ENCODE measurements around the gene CYP2F1.
"Not testable (repeated sequence)": the region's sequence is repeated elsewhere in the genome, so short reads cannot be mapped to it uniquely, and the experiment has no call there.

CYP2F1 gene

GRCh38 chr19:41114132-41114531 lies at the start of gene CYP2F1:
Gene CYP2F1 (plus strand): TSS chr19:41114432. CDS start chr19:41116189, 1,757 bp downstream.
- DNase-seq, result no peak

- DNase-seq, result no peak
Observed at GRCh38 chr19:41064974-41065569, 49.2 kb upstream of the CYP2F1 start.

DNA sequence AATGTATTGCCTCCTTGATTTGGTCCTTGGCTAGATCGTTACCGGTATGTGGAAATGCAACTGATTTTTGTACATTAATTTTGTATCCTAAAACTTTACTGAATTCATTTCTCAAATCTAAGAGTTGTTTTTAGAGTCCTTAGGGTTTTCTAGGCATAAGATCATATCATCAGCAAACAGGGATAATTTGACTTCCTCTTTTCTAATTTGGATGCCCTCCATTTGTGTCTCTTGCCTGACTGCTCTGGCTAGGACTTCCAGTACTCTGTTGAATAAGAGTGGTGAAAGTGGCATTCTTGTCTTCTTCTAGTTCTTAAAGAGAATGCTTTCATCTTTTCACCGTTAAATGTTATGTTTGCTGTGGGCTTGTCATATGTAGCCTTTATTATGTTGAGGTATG lies 37.9 kb upstream of the CYP2F1 start:
- no peak for DNase-seq

DNA sequence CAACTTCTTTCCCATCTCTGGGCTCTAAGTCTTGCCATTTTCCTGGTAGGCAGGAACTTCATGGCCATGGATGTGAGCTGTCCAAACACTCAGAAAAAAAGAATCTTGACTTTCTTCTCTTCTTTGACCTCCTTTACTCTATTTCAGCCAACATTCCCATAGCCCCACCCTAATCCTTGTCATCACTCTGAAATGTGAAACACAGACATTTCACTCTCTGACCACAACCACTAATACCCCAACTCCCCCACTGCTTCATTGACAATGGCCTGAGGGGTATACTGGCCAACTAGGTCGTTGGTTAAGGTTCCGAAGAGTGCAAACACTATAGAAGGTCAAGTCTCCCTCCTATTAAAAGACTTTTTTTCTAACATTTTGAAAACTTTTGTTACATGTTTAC lies 30.7 kb upstream of the CYP2F1 start:
- no peak for DNase-seq

- DNase-seq, result no peak
Observed at GRCh38 chr19:41085748-41086415, 28.4 kb upstream of the CYP2F1 start.

DNA sequence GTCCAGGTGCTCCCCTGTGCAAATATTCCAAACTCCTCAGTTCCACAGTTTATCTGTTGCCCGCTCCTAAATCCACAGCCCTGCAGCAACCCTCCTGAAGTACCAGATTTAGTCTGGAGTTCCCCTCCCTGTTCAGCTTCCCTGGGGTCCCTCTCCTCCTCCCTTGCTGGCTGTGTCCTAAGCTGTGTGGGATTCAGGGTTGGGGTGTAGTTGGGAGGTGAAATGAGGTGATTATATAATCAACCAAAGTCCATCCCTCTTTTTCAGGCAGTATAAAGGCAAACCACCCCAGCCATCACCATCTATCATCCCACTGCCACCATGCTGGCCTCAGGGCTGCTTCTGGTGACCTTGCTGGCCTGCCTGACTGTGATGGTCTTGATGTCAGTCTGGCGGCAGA lies 26.1 kb upstream of the CYP2F1 start, which contains the start of gene CYP2A13:
TSS of gene CYP2A13 (plus strand) at position 301 of the 400 bp plus-strand sequence. CDS start at position 322, 21 bp downstream.
- DNase-seq, result no peak

DNA sequence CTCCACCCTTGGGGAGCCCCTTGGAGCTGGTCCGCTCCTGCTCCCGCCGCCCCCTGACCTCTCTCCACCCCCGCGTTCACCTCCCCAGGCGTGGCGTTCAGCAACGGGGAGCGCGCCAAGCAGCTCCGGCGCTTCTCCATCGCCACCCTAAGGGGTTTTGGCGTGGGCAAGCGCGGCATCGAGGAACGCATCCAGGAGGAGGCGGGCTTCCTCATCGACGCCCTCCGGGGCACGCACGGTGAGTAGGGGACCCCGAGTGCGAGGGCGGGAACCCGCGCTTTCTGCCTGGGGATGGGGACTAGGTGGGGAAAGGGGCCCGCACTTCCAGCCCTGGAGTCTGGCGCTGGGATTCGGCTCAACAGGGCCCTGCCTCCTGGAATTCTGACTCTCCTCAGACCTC lies 24.3 kb upstream of the CYP2F1 start:
- no peak for DNase-seq

DNA sequence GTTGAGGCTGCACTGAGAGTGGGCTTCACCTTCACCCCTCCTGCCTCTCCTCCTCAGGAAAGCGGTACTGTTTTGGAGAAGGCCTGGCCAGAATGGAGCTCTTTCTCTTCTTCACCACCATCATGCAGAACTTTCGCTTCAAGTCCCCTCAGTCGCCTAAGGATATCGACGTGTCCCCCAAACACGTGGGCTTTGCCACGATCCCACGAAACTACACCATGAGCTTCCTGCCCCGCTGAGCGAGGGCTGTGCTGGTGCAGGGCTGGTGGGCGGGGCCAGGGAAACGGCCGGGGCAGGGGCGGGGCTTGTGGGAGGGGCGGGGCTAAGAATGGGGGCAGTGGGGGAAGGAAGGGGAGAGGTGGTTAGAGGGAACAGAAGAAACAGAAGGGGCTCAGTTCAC lies 18.5 kb upstream of the CYP2F1 start:
- no peak for DNase-seq

- DNase-seq, result no peak
Observed at GRCh38 chr19:41096353-41096752, 17.9 kb upstream of the CYP2F1 start.

- no peak for DNase-seq
Observed at GRCh38 chr19:41097302-41097701, 16.9 kb upstream of the CYP2F1 start.

DNA sequence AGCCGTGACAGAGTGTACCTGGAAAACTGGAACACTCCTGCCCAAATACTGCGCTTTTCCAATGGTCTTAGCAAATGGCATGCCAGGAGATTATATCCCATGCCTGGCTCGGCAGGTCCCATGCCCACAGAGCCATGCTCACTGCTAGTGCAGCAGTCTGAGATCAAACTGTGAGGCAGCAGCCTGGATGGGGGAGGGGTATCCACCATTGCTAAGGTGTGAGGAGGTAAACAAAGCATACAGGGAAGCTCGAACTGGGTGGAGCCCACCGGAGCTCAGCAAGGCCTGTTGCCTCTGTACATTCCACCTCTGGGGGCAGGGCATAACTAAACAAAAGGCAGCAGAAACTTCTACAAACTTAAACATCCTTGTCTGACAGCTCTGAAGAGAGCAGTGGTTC lies 15.5 kb upstream of the CYP2F1 start:
- DNase-seq, result no peak

- DNase-seq, result not testable (repeated sequence)
Observed at GRCh38 chr19:41102210-41102609, 12.0 kb upstream of the CYP2F1 start.

- no peak for DNase-seq
Observed at GRCh38 chr19:41106177-41106576, 8.1 kb upstream of the CYP2F1 start.

DNA sequence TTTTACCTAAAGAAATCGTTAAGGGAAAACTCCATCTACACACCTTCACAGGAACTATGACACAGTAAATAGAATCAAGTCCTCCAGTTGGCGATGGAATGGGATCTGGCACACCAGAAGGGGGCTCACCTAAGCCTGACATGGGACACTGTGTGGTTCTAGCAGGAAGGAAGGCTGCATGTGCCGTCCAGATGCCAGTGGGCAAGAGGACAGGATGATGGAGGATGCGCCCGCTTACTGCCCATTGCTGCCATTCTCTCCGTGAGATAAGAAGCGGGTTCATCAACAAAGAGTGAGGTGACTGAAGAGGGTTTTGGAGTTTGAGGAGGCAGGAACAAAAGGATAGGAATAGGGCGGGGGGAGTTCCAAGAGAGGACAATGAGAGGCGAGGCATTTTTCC lies 2.9 kb upstream of the CYP2F1 start:
- DNase-seq, result no peak

- no peak for DNase-seq
Observed at GRCh38 chr19:41111750-41112295, 2.4 kb upstream of the CYP2F1 start.

DNA sequence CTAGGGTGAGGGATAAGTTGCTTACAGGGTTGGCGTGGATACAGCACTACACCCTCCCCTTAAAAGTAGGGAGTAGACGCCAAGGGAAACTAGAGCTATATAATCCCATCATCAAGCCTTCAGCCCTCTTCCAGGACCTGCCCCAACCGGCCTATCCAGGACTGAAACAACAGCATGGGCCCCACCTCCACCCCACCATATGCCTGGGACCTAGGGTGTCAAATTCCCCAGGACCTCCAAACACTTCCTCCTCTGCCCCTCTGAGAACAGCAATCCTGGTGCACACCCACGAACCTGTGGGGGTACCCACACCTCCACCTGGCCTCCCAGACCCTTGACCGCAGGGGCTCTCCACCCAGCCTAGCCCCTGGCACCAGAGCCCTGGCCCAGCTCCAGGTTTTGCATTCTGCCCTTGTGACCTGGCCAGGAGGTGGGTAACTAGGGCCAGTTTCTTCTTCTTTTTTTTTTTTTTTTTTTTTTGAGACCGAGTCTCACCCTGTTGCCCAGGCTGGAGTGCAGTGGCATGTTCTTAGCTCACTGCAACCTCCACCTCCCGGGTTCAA lies 1.4 kb upstream of the CYP2F1 start:
- DNase-seq, result no peak

- no peak for DNase-seq
Observed at GRCh38 chr19:41116261-41116660, 2.0 kb downstream of the CYP2F1 start.

DNA sequence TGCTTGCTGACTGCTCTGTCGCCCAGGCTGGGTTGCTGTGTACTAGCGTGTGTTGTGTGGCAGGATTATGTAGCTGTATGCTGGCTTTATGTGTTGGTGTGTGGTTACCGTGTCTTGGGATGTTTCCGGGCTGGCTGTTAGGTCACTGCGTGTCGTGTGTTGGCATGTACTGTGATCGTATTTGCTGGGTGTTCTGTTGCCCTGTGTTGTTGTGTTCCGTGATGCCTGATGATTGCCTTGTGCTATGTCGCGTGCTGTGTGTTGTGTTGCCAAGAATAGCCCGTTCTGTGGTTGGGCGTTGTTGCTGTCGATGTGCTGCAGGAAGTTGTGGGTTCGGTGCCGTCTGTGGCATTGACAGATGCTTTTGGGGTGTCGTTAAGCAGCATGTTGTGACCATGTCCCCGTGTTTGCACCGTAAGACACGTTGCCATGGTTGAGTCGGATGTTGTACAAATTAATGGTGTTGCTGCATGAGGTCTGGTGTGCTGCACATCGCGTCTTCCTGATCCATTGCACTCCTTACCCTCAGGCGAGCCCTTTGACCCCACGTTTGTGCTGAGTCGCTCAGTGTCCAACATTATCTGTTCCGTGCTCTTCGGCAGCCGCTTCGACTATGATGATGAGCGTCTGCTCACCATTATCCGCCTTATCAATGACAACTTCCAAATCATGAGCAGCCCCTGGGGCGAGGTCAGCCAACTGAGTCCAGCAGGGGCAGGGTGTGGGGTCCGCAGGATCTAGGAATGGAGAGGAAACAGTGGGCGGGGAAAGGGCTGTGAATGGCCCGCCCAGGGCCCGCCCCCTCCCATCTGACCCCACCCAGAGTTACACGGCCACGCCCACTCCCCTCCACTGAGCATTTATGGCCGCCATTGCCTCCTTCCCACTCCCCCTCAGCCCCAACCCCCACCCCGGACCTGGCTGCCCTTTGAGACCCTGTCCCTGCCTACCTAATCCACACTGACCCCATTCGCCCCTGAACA lies 7.0 kb downstream of the CYP2F1 start:
- not testable (repeated sequence) for DNase-seq

DNA sequence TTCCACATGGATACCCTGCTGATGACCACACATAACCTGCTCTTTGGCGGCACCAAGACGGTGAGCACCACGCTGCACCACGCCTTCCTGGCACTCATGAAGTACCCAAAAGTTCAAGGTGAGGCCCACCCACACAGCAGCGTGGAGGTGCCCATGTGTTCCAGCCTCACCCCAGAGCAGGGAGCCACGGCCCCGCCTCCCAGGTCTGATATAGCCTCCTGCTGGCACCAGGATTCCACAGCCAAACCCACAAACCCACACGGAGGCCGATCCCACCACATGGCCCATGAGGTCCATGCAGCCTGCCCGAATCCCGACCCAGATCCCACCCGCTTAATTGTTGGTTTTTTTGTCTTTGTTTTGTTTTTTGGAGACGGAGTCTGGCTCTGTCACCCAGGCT lies 8.6 kb downstream of the CYP2F1 start:
- not testable (repeated sequence) for DNase-seq

- no peak for DNase-seq
Observed at GRCh38 chr19:41123716-41124294, 9.6 kb downstream of the CYP2F1 start.

DNA sequence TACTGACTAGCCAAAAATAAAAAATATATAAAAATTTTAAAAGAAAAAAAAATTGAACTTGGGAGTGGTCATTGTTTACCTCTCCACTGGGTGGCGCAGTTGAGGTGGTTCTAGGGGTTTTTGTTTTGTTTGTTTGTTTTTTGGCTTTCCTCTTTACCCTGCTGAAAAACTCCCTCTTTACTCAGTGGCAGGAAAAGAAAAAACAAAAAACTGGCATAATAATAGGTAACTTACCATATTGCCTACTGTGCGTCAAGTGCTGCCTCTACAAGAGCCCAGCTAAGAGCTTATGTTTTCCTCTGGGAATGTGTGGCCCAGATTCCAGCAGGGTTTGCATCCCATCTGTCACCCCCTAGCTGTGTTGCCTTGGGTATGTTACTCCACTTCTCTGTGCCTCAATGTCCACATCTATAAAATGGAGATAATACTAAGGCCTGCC lies 12.6 kb downstream of the CYP2F1 start:
- not testable (repeated sequence) for DNase-seq

- not testable (repeated sequence) for DNase-seq
Observed at GRCh38 chr19:41127362-41127761, 13.1 kb downstream of the CYP2F1 start.

All from retina (tissue), 1 donor.